CD1c-positive myeloid dendritic cell (primary cell): ENCODE measurements around the gene ITGA2B.
"Not testable (repeated sequence)": the region's sequence is repeated elsewhere in the genome, so short reads cannot be mapped to it uniquely, and the experiment has no call there.

Experiments used
- DNase-seq: peaks from one replicate; pipeline ENCODE4 v3.0.0-alpha.2; 2016; ENCODE audit errors: extremely low spot score

The ITGA2B gene

DNA sequence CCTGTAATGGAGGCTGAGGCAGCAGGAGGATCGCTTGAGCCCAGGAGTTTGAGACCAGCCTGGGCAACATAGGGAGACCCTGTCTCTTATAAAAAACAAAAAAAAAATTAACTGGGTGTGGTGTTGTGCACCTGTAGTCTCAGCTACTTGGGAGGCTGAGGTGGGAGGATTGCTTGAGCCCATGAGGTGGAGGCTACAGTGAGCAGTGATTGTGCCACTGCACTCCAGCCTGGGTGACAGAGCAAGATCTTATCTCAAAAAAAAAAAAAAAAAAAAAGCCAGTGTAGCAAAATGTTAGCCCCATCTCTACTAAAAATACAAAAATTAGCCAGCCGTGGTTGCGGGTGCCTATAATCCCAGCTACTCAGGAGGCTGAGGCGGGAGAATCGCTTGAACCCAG, 59.2 kb downstream of the ITGA2B start:
- DNase-seq = not testable (repeated sequence)

DNA sequence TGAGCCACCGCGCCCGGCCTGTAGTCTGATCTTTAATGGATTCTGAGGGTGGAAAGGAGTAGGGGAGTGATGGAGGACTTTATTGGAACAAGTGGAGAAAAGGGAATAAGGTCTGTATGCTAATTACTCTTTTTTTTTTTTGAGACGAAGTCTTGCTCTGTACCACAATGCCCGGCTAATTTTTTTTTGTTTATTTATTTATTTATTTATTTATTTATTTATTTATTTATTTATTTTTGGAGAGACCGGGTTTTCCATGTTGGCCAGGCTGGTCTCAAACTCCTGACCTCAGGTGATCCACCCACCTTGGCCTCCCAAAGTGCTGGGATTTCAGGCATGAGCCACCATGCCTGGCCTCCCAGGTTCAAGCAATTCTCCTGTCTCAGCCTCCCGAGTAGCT, 59.9 kb downstream of the ITGA2B start:
- DNase-seq = not testable (repeated sequence)

DNA sequence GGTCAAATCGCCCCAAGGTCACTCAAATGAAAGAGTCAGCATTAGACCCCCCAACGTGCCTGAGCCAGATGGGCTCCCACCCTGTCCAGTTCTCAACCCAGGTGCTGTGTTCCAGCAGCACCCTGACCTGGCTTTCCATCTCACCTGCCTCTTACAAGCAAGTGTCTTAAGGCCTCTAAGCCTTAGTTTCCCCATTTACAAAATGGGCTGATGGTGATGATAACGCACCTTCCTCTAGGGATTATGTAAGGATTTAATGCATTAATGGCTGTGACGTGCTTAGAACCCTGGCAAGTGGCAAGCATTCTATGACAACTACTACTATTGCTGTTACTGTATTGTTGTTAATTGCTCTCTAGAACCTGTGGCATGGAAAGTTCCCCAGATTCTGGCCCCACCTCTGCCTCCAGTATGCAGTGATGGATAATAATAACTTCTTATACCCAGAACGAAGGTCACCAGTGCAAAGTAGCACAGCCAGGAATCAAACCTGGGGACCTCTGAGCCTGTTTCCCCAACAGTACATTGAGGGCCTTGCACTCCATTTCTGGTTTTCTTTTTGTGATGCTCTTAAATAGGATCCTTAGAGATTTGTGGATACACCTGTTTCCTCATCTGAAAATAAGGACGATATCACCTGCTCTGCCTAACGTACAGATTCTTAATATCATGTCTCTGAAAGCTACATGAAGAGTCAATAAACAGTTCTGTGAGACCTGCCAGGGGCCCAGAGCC, 61.6 kb downstream of the ITGA2B start:
- DNase-seq = no peak

DNA sequence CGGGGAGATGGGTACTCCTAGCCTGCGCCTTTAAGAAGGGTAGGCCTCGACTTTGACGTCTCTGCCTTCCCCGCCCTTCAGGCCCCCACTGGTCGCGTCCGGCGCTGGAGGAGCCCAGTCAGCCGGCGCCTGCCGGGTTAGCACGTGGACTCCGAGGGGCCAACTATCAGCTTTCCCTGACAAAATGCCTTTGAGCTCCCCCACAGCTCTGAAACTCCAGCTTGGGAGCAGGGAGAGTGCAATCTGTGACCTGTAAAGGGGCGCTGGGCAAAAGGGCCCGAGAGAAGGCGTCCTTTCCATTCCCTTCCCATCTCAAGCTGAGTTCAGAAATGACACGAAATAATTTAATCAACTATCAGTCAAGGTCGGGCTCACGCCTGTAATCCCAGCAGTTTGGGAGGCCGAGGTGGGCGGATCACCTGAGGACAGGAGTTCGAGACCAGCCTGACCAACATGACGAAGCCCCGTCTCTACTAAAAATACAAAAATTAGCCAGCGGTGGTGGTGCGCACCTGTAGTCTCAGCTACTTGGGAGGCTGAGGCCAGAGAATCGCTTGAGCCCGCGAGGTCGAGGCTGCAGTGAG, 62.5 kb downstream of the ITGA2B start:
- peak; percentile 97 for DNase-seq

DNA sequence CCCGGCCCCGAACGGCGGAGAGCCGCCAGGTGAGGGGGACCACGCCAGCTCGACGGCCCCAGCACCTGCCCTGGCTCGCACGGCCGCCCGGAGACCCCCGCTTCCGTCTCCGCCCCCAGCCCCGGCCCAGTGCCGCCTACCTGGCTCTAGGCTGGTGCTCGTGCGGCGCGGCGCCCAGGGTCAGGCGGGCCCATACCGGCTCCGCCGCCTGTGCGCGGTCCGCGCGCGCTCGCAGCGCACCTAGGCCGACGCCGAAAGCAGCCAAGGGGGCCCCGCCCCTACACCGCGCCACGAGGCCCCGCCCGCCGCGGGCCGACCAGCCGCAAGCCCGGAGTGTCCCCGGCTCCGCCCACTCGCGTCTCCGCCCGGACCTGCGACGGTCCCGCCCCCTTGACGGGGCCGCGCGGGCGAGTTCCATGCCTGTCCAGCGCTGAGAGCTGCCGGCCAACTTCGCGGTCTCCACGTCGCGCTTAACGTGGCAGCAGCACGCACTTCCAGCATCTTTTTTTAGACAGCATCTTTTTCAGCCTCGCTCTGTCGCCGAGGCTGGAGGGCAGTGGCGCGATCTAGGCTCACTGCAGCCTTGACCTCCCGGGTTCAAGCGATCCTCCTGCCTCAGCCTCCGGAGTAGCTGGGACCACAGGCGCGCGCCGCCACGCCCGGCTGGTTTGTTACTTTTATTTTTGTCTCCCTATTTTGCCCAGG, 64.7 kb downstream of the ITGA2B start, which contains the start of gene SLC25A39:
Gene SLC25A39 (minus strand): TSS at position 253 of the 705 bp plus-strand sequence. CDS start 1,261 bp downstream, outside the sequence.
- DNase-seq = peak; percentile 98

DNA sequence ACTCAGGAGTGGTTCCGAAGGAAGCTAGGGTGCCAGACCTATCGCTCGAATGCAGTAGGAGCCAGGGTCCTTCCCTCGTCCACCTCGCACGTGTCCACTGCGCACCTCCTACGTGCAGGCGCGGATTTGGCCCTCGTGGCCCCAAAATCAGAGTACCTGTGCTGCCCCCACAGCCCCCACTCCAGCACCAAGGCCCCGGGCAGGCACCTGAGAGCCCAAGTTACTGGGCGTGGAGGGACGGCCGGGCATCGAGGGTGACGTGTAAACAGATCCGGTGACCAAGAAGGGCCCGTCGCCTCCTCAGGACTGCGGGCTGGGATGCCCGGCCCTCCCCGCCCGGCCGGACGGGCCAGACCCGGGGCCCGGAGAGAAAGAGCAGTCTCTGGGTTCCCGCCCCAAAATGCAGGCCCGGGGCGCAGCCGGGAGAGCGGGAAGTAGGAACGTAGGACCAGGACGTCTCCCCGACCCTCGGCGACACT, 65.3 kb downstream of the ITGA2B start:
- DNase-seq = no peak

DNA sequence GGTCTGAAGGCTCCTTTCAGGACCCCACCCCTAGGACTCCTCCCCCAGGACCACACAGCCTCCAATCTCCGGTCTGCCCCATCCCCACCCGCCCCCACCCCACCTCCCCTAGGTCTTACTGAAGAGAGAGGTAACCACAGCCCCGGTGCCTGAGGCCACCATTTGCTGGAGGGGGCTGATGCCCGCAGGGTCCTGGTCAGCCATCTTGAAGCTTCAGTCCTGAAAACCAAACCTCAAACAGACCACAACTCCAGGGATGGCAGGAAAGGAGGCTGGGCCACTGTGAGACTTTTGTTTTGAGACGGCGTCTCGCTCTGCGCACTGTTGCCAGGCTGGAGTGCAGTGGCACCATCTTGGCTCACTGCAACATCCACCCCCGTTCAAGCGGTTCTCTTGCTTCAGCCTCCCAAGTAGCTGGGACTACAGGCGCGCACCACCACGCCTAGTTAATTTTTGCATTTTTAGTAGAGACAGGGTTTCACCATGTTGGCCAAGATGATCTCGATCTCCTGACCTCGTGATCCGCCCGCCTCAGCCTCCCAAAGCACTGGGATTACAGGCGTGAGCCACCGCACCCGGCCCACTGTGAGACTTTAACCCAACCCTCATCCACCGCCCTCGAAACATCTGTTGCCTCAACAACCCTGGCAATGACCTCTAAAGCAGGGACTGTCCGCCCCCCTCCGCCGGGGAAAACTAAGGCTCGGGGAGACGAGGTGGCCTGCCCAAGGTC, 65.9 kb downstream of the ITGA2B start:
- DNase-seq = no peak

DNA sequence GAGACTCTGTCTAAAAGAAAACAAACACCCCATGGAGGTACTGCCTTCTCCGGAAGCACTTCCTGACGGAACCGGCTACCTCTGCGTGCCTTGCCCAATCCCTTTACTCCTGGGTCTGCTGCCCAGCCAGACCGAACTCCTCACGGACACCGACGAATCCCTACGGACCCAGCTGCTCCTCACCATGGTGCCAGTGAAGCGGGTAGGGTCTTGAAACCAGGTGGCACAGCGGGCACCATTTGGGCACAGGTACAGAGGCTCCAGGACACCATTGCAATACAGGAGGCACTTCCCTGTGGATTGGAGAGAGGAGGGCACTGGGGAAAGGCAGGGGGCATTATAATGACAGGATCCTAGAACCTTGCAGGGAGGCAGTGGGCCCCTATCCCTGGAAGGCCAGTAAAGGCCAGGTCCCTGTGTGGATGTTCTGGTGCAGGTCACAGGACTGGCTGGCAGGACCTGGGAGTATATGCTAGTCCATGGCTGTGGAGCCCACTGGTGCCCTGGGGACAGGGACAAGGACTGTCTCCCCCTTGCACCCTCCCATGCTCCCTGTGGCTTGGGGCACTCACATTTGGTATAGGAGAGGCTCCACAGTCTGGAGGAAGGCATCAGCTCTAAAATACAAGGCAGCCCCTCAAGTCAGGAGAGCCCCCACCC, 67.1 kb downstream of the ITGA2B start:
- no peak for DNase-seq
